Measurements from ENCODE around the gene LST1.

DNA sequence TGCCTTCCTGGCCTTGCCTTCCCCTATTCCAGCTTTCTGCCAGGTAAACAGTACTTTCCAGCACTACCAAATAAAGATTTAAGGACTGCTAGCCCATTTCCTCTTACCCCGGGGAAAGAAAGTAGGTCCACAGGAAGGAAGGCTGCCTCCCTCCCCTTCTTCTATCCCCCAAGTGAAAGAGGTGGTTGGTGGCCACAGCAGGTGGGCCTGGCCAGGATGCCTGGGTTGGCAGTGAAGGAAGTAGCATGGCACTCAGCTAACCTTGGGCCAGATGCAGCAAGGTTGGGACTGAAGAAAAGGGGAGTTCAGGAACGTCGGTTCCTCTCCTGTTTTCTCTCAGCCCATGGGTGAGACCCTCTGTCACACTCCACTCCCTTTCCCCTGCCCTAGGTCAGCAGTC lies 29.8 kb upstream of the LST1 start:
- no peak for TF ChIP-seq POLR2A (IDR thresholded peaks at IDR 0.05)
- TF ChIP-seq, protein P1, sequence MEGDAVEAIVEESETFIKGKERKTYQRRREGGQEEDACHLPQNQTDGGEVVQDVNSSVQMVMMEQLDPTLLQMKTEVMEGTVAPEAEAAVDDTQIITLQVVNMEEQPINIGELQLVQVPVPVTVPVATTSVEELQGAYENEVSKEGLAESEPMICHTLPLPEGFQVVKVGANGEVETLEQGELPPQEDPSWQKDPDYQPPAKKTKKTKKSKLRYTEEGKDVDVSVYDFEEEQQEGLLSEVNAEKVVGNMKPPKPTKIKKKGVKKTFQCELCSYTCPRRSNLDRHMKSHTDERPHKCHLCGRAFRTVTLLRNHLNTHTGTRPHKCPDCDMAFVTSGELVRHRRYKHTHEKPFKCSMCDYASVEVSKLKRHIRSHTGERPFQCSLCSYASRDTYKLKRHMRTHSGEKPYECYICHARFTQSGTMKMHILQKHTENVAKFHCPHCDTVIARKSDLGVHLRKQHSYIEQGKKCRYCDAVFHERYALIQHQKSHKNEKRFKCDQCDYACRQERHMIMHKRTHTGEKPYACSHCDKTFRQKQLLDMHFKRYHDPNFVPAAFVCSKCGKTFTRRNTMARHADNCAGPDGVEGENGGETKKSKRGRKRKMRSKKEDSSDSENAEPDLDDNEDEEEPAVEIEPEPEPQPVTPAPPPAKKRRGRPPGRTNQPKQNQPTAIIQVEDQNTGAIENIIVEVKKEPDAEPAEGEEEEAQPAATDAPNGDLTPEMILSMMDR (IDR thresholded peaks at IDR 0.05): no peak
